HAP-1 (cell line): ENCODE results near the gene AGPAT3.
A peak's percentile ranks its signal among the peaks of the same experiment; 100 is the strongest.

Experiments used
- DNase-seq, 2 experiments: peaks; one replicate each; pipeline ENCODE4 v3.0.0-alpha.2; 2016 to 2020; ENCODE audit warnings: low spot score in 2 of 2
- H3K27me3 ChIP-seq: fragments of 250-450 bp; sonication (Bioruptor Pico); 2 replicates; pipeline ENCODE4 v1.5.1; 2020; ENCODE audit warnings: low read depth, mild to moderate bottlenecking, moderate library complexity
- H3K36me3 ChIP-seq: fragments of 250-450 bp; sonication (Bioruptor Pico); replicated peaks from 2 replicates; pipeline ENCODE4 v1.5.1; 2020; ENCODE audit warnings: mild to moderate bottlenecking
- H3K4me1 ChIP-seq: fragments of 250-450 bp; sonication (Bioruptor Pico); 2 replicates; pipeline ENCODE4 v1.5.1; 2020; ENCODE audit warnings: mild to moderate bottlenecking
- H3K4me3 ChIP-seq: fragments of 250-450 bp; sonication (Bioruptor Pico); 2 replicates; pipeline ENCODE4 v1.5.1; 2020; ENCODE audit warnings: mild to moderate bottlenecking, moderate library complexity
- H3K9me3 ChIP-seq: fragments of 250-450 bp; sonication (Bioruptor Pico); 2 replicates; pipeline ENCODE4 v1.5.1; 2020; ENCODE audit warnings: mild to moderate bottlenecking, moderate library complexity
- in situ Hi-C: fragments of 300-500 bp; cut with MboI; formaldehyde crosslinking; loops from 3 replicates; pipeline ENCODE4 v1.14.3; 2020; ENCODE audit warnings: low sequenced_read_pairs, inconsistent platforms, mixed read lengths

AGPAT3 gene

GRCh38 chr21:43973634-43973955, 108.6 kb downstream of the AGPAT3 start:
- no peaks in the 10 kb centered on the region for H3K4me1 ChIP-seq
- DNase-seq = no peak
- no peak overlapping the region for H3K4me3 ChIP-seq
- no peaks in the 10 kb centered on the region for H3K9me3 ChIP-seq
- no peaks in the 10 kb centered on the region for H3K27me3 ChIP-seq
- in situ Hi-C loops = no loop called here
- peaks cover 9% of the 10 kb centered on the region; the same call in 1 of the 2 replicates for H3K36me3 ChIP-seq

GRCh38 chr21:43974791-43975468, 109.9 kb downstream of the AGPAT3 start:
- no peak overlapping the region for H3K4me3 ChIP-seq
- no peaks in the 10 kb centered on the region for H3K4me1 ChIP-seq
- no peak for DNase-seq
- no peaks in the 10 kb centered on the region for H3K27me3 ChIP-seq
- H3K9me3 ChIP-seq = no peaks in the 10 kb centered on the region
- peaks cover 5% of the 10 kb centered on the region; the same call in 1 of the 2 replicates for H3K36me3 ChIP-seq
- in situ Hi-C loops = no loop called here

GRCh38 chr21:43975469-43976098, 110.6 kb downstream of the AGPAT3 start:
- in situ Hi-C loops = no loop called here

GRCh38 chr21:43976661-43977060, 111.6 kb downstream of the AGPAT3 start:
- no peaks in the 10 kb centered on the region for H3K27me3 ChIP-seq
- in situ Hi-C loops = no loop called here
- no peaks in the 10 kb centered on the region for H3K4me1 ChIP-seq
- no peak for DNase-seq
- H3K36me3 ChIP-seq = no peaks in the 10 kb centered on the region
- H3K4me3 ChIP-seq = no peak overlapping the region
- no peaks in the 10 kb centered on the region for H3K9me3 ChIP-seq

More at GRCh38 chr21:43975469-43976098, 110.6 kb downstream of the AGPAT3 start:
- Histone ChIP-seq H3K4me1 (no peaks in the 10 kb centered on the region), H3K36me3 (peaks cover 5% of the 10 kb centered on the region; the same call in 1 of the 2 replicates), H3K4me3 (no peak overlapping the region), H3K9me3 (no peaks in the 10 kb centered on the region), H3K27me3 (no peaks in the 10 kb centered on the region)
- DNase-seq = peak; percentile 21 to 89

GRCh38 chr21:43978060-43978459, 113.0 kb downstream of the AGPAT3 start:
- no peak overlapping the region for H3K4me3 ChIP-seq
- H3K9me3 ChIP-seq = no peaks in the 10 kb centered on the region
- no peaks in the 10 kb centered on the region for H3K36me3 ChIP-seq
- H3K4me1 ChIP-seq = no peaks in the 10 kb centered on the region
- in situ Hi-C loops = no loop called here
- no peak for DNase-seq
- H3K27me3 ChIP-seq = no peaks in the 10 kb centered on the region

GRCh38 chr21:43979654-43980053, 114.6 kb downstream of the AGPAT3 start:
- no peak for DNase-seq
- Histone ChIP-seq H3K4me3 (no peak overlapping the region), H3K27me3 (no peaks in the 10 kb centered on the region), H3K4me1 (no peaks in the 10 kb centered on the region), H3K36me3 (no peaks in the 10 kb centered on the region), H3K9me3 (no peaks in the 10 kb centered on the region)
- in situ Hi-C loops = no loop called here

GRCh38 chr21:43981151-43981870, 116.3 kb downstream of the AGPAT3 start:
- no peaks in the 10 kb centered on the region for H3K4me1 ChIP-seq
- no peaks in the 10 kb centered on the region for H3K36me3 ChIP-seq
- no peaks in the 10 kb centered on the region for H3K9me3 ChIP-seq
- DNase-seq = no peak
- H3K4me3 ChIP-seq = no peak overlapping the region
- no peaks in the 10 kb centered on the region for H3K27me3 ChIP-seq
- in situ Hi-C loops = no loop called here

- no peak for DNase-seq
- in situ Hi-C loops = no loop called here
- Histone ChIP-seq H3K4me1 (no peaks in the 10 kb centered on the region), H3K36me3 (no peaks in the 10 kb centered on the region), H3K27me3 (no peaks in the 10 kb centered on the region), H3K4me3 (no peak overlapping the region), H3K9me3 (no peaks in the 10 kb centered on the region)
Measured at GRCh38 chr21:43981871-43982210, 116.8 kb downstream of the AGPAT3 start.

- no peaks in the 10 kb centered on the region for H3K9me3 ChIP-seq
- no peak overlapping the region for H3K4me3 ChIP-seq
- DNase-seq = no peak
- no peaks in the 10 kb centered on the region for H3K36me3 ChIP-seq
- H3K27me3 ChIP-seq = no peaks in the 10 kb centered on the region
- H3K4me1 ChIP-seq = no peaks in the 10 kb centered on the region
- in situ Hi-C loops = no loop called here
Measured at GRCh38 chr21:43982489-43983078, 117.6 kb downstream of the AGPAT3 start.

- in situ Hi-C loops = no loop called here
- Histone ChIP-seq H3K4me1 (no peaks in the 10 kb centered on the region), H3K36me3 (no peaks in the 10 kb centered on the region), H3K9me3 (no peaks in the 10 kb centered on the region), H3K27me3 (no peaks in the 10 kb centered on the region), H3K4me3 (no peak overlapping the region)
- no peak for DNase-seq
Measured at GRCh38 chr21:43983390-43983789, 118.4 kb downstream of the AGPAT3 start.

GRCh38 chr21:43983860-43984420, 118.9 kb downstream of the AGPAT3 start:
- H3K4me3 ChIP-seq = no peak overlapping the region
- no peak for DNase-seq
- no peaks in the 10 kb centered on the region for H3K36me3 ChIP-seq
- H3K27me3 ChIP-seq = no peaks in the 10 kb centered on the region
- in situ Hi-C loops = no loop called here
- no peaks in the 10 kb centered on the region for H3K4me1 ChIP-seq
- no peaks in the 10 kb centered on the region for H3K9me3 ChIP-seq

- DNase-seq = no peak
- Histone ChIP-seq H3K4me3 (no peak overlapping the region), H3K36me3 (no peaks in the 10 kb centered on the region), H3K9me3 (no peaks in the 10 kb centered on the region), H3K4me1 (no peaks in the 10 kb centered on the region), H3K27me3 (no peaks in the 10 kb centered on the region)
- in situ Hi-C loops = no loop called here
Measured at GRCh38 chr21:43984905-43985689, 120.1 kb downstream of the AGPAT3 start.

- Histone ChIP-seq H3K36me3 (no peaks in the 10 kb centered on the region), H3K27me3 (no peaks in the 10 kb centered on the region), H3K9me3 (no peaks in the 10 kb centered on the region), H3K4me1 (no peaks in the 10 kb centered on the region), H3K4me3 (no peak overlapping the region)
- in situ Hi-C loops = no loop called here
- DNase-seq = peak in 1 of 2 experiments; percentile 28
Measured at GRCh38 chr21:43985690-43986251, 120.7 kb downstream of the AGPAT3 start.
